Cerebellar nuclear complex (tissue), 1 donor: ENCODE results near the gene LRP2.

Source experiments
- DNase-seq, 2 experiments: peaks; one replicate each; lab custom pipeline; 2025; lab: John Stamatoyannopoulos, UW

LRP2 gene

DNA sequence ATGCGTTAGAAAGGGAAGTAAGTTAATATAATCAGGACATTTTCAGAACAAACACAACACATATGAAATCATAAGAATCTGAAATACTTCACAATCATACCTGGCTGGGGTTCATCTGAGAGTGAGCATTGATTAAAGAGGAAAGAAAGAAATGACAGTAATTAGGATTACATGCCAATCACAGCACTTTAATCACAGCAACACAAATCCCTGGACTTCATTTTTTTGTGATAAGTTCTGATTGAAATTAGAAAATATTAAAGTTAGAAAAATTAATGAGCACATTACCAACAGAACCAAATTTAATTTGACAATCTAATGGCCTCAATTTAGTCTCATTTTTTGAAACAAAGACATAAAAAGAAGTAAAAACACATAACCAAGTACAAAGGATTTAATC lies 121.9 kb downstream of the LRP2 start:
- no peak for DNase-seq

DNA sequence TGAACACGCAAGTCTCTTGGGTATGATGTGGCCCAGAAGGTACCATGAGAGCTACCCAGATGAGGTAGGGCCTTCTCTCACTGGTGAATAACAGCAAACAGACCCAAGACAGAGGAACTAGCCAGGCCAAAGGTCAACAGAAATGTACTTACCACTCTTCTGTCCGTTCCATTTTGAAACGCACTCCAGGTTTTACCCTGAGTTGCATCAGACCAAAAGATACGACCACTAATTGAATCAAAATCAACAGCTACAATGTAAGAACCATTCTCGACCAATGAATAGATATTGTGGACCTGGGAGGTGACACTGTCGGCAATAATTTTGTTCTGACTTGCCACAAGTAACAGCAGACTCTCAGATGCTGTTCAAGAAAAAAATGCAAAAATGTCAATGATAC lies 124.4 kb downstream of the LRP2 start:
- no peak for DNase-seq

- DNase-seq: no peak
These were observed 125.0 kb downstream of the LRP2 start for GRCh38 chr2:169237286-169237685.

GRCh38 chr2:169232551-169233154 lies 129.7 kb downstream of the LRP2 start:
- peak; percentile 50 to 89 for DNase-seq

- DNase-seq: no peak
These were observed 132.1 kb downstream of the LRP2 start for GRCh38 chr2:169230204-169230603.

- DNase-seq: no peak
These were observed 132.7 kb downstream of the LRP2 start for GRCh38 chr2:169229590-169229989.

- no peak for DNase-seq
These were observed 136.4 kb downstream of the LRP2 start for GRCh38 chr2:169225906-169226305.

DNA sequence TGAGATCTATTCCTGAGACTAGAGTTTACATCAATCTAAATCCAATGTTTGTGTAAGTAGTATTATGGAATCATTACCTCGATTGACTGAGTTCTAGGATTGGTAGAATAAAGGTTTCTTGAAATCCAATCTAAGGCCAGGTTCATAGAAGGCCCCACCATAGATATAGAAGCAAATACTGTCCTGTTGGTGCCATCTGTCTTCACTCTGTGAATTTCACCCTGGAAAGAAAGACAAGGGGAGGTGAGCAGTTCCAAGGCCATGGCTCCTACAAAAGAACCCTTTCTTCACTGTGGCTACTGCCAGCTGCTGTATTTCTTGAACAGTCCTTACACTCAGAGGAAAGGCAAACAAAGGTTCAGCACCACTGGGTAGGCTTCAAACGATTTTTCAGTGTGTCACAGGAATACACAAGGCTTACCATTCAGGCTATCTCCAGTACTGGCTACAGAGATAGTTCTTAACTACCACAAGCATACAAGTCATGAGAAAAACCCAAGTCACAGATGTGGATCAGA lies 137.0 kb downstream of the LRP2 start:
- DNase-seq: no peak

- no peak for DNase-seq
These were observed 139.7 kb downstream of the LRP2 start for GRCh38 chr2:169222665-169223064.

DNA sequence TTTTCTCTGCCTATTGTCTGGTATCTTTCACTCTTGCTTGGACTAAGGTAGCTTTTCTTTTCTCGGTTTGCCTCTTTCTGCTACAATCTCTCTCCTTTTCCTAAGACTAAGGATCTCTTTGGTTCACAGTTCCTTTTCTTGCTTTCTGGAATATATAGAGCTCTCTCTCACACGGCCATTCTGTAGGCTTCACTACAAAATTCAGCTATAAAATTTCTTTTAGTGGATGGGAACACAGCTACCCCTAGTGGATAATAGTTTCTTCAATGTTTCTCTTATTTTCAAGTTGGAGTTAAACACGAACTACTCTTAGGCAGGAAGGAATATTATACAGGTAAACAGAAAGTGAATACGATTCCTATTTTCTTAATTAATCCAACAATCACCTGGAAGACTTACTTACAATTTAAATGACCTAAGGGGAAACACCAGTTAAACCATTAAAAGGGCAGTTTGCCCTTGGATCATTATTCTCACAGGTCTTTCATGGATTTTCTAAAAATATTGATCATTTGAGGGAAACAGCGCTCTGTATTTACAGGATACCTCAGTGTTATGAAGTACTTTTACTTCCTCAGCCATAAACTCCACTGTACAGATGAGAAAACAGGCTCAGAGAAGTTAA lies 140.5 kb downstream of the LRP2 start:
- no peak for DNase-seq

DNA sequence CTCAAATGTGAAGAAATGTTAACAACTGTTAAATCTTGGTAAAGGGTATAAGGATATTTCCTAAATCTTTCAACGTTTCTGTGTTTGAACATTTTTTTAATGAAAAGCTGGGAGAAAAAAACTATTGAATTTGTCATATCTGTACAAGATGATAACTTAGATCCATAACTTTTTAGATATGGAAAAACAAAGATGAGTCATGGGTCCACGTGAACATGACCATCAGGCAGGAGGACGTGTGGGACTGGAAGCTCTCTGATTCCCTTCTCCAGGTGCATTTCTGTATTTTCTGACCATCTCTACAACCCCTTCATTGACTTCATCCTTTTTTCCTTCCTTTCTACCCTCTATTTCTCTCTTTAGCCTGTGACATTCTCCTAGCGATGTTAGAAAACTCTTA lies 151.4 kb downstream of the LRP2 start:
- no peak for DNase-seq

GRCh38 chr2:169208026-169208425 lies 154.3 kb downstream of the LRP2 start:
- no peak for DNase-seq

DNA sequence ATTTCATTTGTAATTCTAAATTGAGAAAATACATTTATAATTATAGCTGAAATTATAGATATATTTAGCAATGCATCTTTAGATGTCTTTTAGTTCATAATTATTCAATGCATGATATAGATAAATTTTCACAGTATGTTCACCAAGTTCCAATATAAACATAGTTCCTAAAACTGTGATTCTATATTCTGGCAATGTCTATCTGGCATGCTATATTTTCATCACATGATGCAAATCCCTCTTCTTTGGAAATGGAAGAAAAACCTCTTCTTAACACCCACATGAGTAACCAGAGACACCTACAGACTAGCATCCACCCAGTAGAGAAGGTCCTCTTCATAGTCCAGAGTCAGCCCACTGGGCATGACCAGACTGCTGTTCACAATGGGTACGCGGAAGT lies 157.2 kb downstream of the LRP2 start:
- no peak for DNase-seq

GRCh38 chr2:169203952-169204351 lies 158.4 kb downstream of the LRP2 start:
- no peak for DNase-seq

- DNase-seq: no peak
These were observed 161.6 kb downstream of the LRP2 start for GRCh38 chr2:169200756-169201155.

- no peak for DNase-seq
These were observed 168.7 kb downstream of the LRP2 start for GRCh38 chr2:169193618-169194017.

GRCh38 chr2:169190197-169190775 lies 172.0 kb downstream of the LRP2 start:
- no peak for DNase-seq

DNA sequence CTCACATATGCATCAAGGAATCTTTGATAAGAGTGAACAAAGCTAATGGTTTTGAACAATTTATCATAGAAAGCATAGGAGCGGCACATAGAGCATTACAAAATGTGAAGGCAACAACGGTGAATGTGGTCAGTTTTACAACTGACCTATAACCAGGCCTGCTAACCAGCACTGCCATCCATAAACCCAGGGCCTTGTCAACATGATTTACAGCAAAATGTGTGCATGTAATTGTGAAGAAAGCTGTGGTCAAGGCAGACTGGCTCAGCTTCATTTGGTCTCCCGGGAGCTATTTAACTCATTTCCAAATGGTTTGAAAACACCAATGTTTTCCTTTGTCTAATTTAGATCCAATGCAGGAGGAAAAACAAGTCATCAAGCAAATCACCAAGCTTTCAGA lies 173.2 kb downstream of the LRP2 start:
- no peak for DNase-seq

GRCh38 chr2:169185711-169186110 lies 176.6 kb downstream of the LRP2 start:
- DNase-seq: no peak

DNA sequence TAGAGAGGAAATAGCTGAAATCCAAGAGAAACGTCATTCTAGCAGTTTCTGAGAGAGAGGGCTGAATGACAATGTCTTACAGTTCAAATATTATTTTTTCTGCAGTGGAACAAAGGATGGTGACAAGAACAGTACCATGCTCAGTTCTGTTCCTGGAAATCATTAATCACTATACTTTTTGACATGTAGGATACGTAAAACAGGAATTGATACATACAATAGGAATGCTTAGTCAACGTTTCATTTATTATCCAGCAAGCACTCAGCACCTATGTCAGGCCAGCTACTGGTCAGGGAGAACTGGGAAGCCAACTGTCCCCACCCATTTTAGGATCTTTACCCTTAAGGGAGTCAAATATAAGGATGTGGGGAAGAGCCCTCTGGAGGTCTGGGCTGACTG lies 178.3 kb downstream of the LRP2 start:
- DNase-seq: no peak

GRCh38 chr2:169182573-169182972 lies 179.8 kb downstream of the LRP2 start:
- DNase-seq: no peak

DNA sequence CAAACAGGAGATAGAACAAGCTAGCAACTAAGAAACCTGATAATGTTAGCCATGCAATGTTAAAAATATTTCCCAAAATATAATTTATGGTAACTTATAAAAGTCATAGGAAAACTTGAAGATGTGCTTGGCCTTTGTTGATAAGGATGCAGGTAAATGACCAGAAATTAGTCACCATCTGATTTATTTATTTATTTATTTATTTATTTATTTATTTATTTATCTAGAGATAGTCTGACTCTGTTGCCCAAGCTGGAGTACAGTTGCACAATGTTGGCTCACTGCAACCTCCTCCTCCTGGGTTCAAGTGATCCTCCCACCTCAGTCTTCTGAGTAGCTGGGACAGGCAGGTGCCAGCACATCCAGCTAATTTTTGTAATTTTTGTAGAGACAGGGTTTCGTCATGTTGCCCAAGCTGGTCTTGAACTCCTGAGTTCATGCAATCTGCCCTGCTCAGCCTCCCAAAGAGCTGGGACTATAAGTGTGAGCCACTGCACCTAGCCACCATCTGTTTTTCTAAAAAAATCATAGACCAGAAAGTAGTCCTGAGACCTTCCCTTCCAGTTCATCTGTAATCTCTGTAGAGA lies 183.4 kb downstream of the LRP2 start:
- no peak for DNase-seq

DNA sequence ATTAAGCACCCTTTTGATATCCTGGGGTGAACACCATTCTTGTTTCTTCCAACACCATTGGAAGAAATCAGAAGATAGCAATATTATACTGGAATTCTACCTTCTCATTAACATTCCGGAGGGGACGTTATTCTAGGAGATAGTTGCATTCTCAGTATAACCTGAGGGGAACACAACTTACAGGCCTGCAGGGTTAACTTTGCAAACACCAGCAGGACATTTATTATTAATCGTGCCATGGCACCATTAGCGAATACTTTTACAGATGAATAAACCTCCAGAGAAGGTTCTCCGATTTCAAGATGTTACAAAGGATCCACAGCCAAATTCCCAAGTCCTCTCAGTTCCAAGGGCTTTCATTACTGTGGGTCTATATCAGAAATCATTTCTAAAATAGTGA lies 184.0 kb downstream of the LRP2 start:
- DNase-seq: no peak
